Coronary artery (tissue), 2 donors: Measurements from ENCODE around the gene DEDD2.

ENCODE experiments used
- DNase-seq: peaks from one replicate; pipeline ENCODE4 v3.0.0-alpha.2; 2017; ENCODE audit warnings: low spot score
- H3K27ac ChIP-seq, 2 donors: fragments of 200-600 bp; sonication (generic); one replicate each; pipeline ENCODE4 v1.5.1; 2016 to 2019
- H3K4me3 ChIP-seq: fragments of 200-600 bp; sonication (generic); 2 replicates; pipeline ENCODE4 v1.5.1; 2016; ENCODE audit warnings: mild to moderate bottlenecking, moderate library complexity
- TF ChIP-seq, protein P1 (sequence below): fragments of 200-600 bp; sonication (generic); IDR thresholded peaks from one replicate; pipeline ENCODE4 v1.5.1; 2019; ENCODE audit warnings: antibody characterized with exemption

Gene DEDD2

GRCh38 chr19:42153672-42154433, 63.6 kb downstream of the DEDD2 start:
- TF ChIP-seq, protein P1, sequence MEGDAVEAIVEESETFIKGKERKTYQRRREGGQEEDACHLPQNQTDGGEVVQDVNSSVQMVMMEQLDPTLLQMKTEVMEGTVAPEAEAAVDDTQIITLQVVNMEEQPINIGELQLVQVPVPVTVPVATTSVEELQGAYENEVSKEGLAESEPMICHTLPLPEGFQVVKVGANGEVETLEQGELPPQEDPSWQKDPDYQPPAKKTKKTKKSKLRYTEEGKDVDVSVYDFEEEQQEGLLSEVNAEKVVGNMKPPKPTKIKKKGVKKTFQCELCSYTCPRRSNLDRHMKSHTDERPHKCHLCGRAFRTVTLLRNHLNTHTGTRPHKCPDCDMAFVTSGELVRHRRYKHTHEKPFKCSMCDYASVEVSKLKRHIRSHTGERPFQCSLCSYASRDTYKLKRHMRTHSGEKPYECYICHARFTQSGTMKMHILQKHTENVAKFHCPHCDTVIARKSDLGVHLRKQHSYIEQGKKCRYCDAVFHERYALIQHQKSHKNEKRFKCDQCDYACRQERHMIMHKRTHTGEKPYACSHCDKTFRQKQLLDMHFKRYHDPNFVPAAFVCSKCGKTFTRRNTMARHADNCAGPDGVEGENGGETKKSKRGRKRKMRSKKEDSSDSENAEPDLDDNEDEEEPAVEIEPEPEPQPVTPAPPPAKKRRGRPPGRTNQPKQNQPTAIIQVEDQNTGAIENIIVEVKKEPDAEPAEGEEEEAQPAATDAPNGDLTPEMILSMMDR, result no peak
- H3K27ac ChIP-seq, result no peak overlapping the region
- H3K4me3 ChIP-seq, result no peak overlapping the region
- no peak for DNase-seq

- TF ChIP-seq, protein P1, result no peak
- Histone ChIP-seq H3K27ac (no peak overlapping the region), H3K4me3 (no peak overlapping the region)
- no peak for DNase-seq
These were observed 64.4 kb downstream of the DEDD2 start for GRCh38 chr19:42152910-42153671.

GRCh38 chr19:42151782-42152684, 65.4 kb downstream of the DEDD2 start:
- Histone ChIP-seq H3K4me3 (no peak overlapping the region), H3K27ac (no peak overlapping the region)
- TF ChIP-seq, protein P1, result no peak
- no peak for DNase-seq

GRCh38 chr19:42150911-42151361, 66.5 kb downstream of the DEDD2 start:
- TF ChIP-seq, protein P1, result no peak
- no peak overlapping the region for H3K4me3 ChIP-seq
- no peak overlapping the region for H3K27ac ChIP-seq
- DNase-seq, result no peak

GRCh38 chr19:42150364-42150763, 67.1 kb downstream of the DEDD2 start:
- Histone ChIP-seq H3K27ac (no peak overlapping the region), H3K4me3 (no peak overlapping the region)
- DNase-seq, result no peak
- TF ChIP-seq, protein P1, result no peak

DNA sequence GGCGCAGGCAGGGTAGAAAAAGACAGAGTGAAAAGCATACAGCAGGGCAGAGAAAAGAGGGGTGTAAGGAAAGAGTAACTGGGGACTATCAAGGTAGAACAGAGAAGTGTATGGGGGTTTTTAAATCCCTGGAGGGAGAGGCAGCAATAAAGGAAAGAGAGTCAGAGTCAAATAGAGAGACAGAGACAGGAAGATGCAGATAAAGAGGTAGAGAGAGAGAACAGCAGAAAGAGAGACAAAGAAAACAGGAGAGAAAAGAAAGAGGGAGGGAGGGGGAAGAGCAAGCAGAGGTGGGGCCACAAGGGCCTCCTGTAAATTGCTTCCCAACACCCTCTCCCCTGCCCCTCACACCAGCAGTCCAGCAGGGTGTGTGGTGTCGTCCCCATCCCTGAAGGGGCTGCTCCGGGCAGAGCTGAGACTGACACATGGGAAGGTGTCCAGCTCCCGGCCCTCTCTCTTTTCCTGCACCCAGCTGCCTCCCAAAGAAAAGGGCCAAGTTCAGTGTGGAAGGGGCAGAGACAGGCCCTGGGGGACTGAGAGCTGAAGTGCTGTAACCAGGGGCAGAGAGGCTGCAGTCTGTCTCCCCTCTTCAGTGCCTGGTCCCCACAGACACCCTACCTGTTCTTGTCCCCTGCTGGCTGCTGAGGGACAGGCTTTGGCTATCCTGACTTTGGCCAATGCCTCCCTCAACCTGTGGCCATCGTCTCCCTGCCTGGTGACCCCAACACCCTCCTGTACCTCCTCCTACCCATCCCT, 67.9 kb downstream of the DEDD2 start:
- TF ChIP-seq, protein P1, result no peak
- Histone ChIP-seq H3K4me3 (no peak overlapping the region), H3K27ac (no peak overlapping the region)
- DNase-seq, result no peak
